Kidney (tissue), 14 donors: ENCODE results near the gene ARL3. TPM values are rescaled to one million over a fixed set of nuclear protein-coding genes. Genes with fewer than 3 reads are reported as not detected.

Source experiments
- DNase-seq, 5 donors: peaks; one replicate each; pipeline ENCODE4 v3.0.0-alpha.2; 2013 to 2020
- FAIRE-seq: peaks from 2 replicates; lab custom pipeline; 2012; peaks lifted over from hg19 to GRCh38; lab: Jason Lieb, UNC
- H3K27ac ChIP-seq, 2 donors: one replicate each; pipeline ENCODE4 v1.7.0; 2013; ENCODE audit warnings: low read depth in 2 of 2, low read length in 2 of 2, inconsistent platforms in 1 of 2
- H3K27me3 ChIP-seq: one replicate; pipeline ENCODE4 v1.7.1; 2013; ENCODE audit warnings: low read length, inconsistent platforms; ENCODE audit not compliant: control insufficient read depth, insufficient read depth
- H3K36me3 ChIP-seq, 3 donors: one replicate each; pipeline versions ENCODE4 v1.7.0 to v1.7.1; 2013; ENCODE audit warnings: low read length in 3 of 3, control low read depth in 1 of 3, inconsistent platforms in 1 of 3; ENCODE audit not compliant: insufficient read depth in 3 of 3, control insufficient read depth in 2 of 3
- H3K4me1 ChIP-seq, 3 donors: one replicate each; pipeline versions ENCODE4 v1.7.0 to v1.7.1; 2013; ENCODE audit warnings: low read length in 3 of 3, inconsistent platforms in 1 of 3, low read depth in 1 of 3; ENCODE audit not compliant: control insufficient read depth in 2 of 3, insufficient read depth in 2 of 3
- H3K4me3 ChIP-seq, 3 donors: one replicate each; pipeline versions ENCODE4 v1.7.0 to v1.8.1; 2013; ENCODE audit warnings: low read length in 3 of 3, control low read depth in 1 of 3, inconsistent platforms in 1 of 3
- H3K9ac ChIP-seq, 3 donors: one replicate each; pipeline versions ENCODE4 v1.7.0 to v1.7.1; 2013; ENCODE audit warnings: low read length in 3 of 3, control low read depth in 1 of 3, inconsistent platforms in 1 of 3
- H3K9me3 ChIP-seq, 3 donors: one replicate each; pipeline versions ENCODE4 v1.7.0 to v1.7.1; 2013; ENCODE audit warnings: low read length in 3 of 3, control low read depth in 1 of 3, inconsistent platforms in 1 of 3; ENCODE audit not compliant: control insufficient read depth in 2 of 3, insufficient read depth in 1 of 3
- CTCF ChIP-seq: IDR thresholded peaks from 3 replicates; pipeline ENCODE4 v1.5.1; 2012; ENCODE audit warnings: mild to moderate bottlenecking, moderate library complexity, borderline replicate concordance; ENCODE audit not compliant: insufficient read depth; ENCODE audit errors: extremely low read depth
- intact Hi-C: fragments of 100-400 bp; cut with DNase I; formaldehyde crosslinking; loops from one replicate; pipeline ENCODE4 v1.11.1; 2022
- polyA plus RNA-seq: library from polyadenylated mRNA; stranded (reverse); fragments of 350-450 nt; fragmentation: Illumina TruSeq; extraction: RNeasy Lipid Tissue Mini Kit (QIAGEN cat#74804); gene quantifications from one replicate; pipeline ENCODE4 v1.2.3, GENCODE V29; 2014; ENCODE audit warnings: low read depth, low replicate concordance; ENCODE audit not compliant: insufficient read depth
- total RNA-seq: library from RNA; stranded (reverse); fragmentation: NEBNext Ultra II Directional; extraction: Animal tissue kit (Norgen Biotek cat#: 25700); gene quantifications from one replicate; pipeline ENCODE4 v1.2.1, GENCODE V29; 2021
- donor health status: control.
- donor health status: control.
- donor health status: control.
- donor health status: control.
- donor health status: control.
- donor health status: DM: yes; HTN: yes; CAD: no.
- donor health status: Normal renal cell carcinoma (clear cell type).

ARL3 gene
- total and polyA plus RNA-seq, 2 donors from 2014 or later: 16.3 to 28.8 TPM

GRCh38 chr10:102735065-102735562 lies 20.9 kb upstream of the ARL3 start:
- no peaks in the 10 kb centered on the region for H3K4me1 ChIP-seq
- no peak for FAIRE-seq
- DNase-seq: no peak
- no peaks in the 10 kb centered on the region for H3K9me3 ChIP-seq
- H3K36me3 ChIP-seq: peaks cover 6 to 30% (median 13%) of the 10 kb centered on the region in 3 donors
- intact Hi-C loops: no loop called here
- no peak overlapping the region for H3K27ac ChIP-seq
- H3K27me3 ChIP-seq: no peaks in the 10 kb centered on the region
- TF ChIP-seq CTCF: no peak
- H3K9ac ChIP-seq: no peak overlapping the region
- no peak overlapping the region for H3K4me3 ChIP-seq

GRCh38 chr10:102732661-102733060 lies 18.5 kb upstream of the ARL3 start:
- H3K4me3 ChIP-seq: no peak overlapping the region
- no peak overlapping the region for H3K27ac ChIP-seq
- DNase-seq (no peak), FAIRE-seq (no peak)
- H3K9ac ChIP-seq: no peak overlapping the region
- intact Hi-C loops: no loop called here
- no peaks in the 10 kb centered on the region for H3K9me3 ChIP-seq
- H3K27me3 ChIP-seq: no peaks in the 10 kb centered on the region
- peaks cover 0 to 3% (median under 1%) of the 10 kb centered on the region in 3 donors for H3K4me1 ChIP-seq
- peaks cover 6 to 43% (median 13%) of the 10 kb centered on the region in 3 donors for H3K36me3 ChIP-seq
- no peak for TF ChIP-seq CTCF

GRCh38 chr10:102731222-102731800 lies 17.1 kb upstream of the ARL3 start:
- no peak for TF ChIP-seq CTCF
- Histone ChIP-seq H3K9ac (no peak overlapping the region), H3K27me3 (no peaks in the 10 kb centered on the region), H3K27ac (no peak overlapping the region), H3K36me3 (peaks cover 5 to 40% (median 14%) of the 10 kb centered on the region in 3 donors), H3K9me3 (no peaks in the 10 kb centered on the region), H3K4me3 (no peak overlapping the region), H3K4me1 (peaks cover 0 to 6% (median 4%) of the 10 kb centered on the region in 3 donors)
- peak in 1 of 5 donors; percentile 25 for DNase-seq
- FAIRE-seq: no peak
- intact Hi-C loops: no loop called here
